Measurements from ENCODE around the gene N4BP2L2.

- TF ChIP-seq EP300 (conservative IDR thresholded peaks at IDR 0.05; ENCODE audit: poor library complexity, severe bottlenecking) (no peak), SMC3 (conservative IDR thresholded peaks at IDR 0.05; ENCODE audit: poor library complexity) (no peak), TAF1 (IDR thresholded peaks at IDR 0.05; ENCODE audit: low read depth) (no peak), RAD21 (conservative IDR thresholded peaks at IDR 0.05) (no peak), POLR2AphosphoS5 (IDR thresholded peaks at IDR 0.05) (no peak), EZH2 (IDR thresholded peaks at IDR 0.05; ENCODE audit: borderline replicate concordance, insufficient read depth, low read length, poor library complexity, severe bottlenecking) (no peak), MXI1 (conservative IDR thresholded peaks at IDR 0.05; ENCODE audit: poor library complexity, severe bottlenecking) (no peak)
- TF ChIP-seq, protein P1, sequence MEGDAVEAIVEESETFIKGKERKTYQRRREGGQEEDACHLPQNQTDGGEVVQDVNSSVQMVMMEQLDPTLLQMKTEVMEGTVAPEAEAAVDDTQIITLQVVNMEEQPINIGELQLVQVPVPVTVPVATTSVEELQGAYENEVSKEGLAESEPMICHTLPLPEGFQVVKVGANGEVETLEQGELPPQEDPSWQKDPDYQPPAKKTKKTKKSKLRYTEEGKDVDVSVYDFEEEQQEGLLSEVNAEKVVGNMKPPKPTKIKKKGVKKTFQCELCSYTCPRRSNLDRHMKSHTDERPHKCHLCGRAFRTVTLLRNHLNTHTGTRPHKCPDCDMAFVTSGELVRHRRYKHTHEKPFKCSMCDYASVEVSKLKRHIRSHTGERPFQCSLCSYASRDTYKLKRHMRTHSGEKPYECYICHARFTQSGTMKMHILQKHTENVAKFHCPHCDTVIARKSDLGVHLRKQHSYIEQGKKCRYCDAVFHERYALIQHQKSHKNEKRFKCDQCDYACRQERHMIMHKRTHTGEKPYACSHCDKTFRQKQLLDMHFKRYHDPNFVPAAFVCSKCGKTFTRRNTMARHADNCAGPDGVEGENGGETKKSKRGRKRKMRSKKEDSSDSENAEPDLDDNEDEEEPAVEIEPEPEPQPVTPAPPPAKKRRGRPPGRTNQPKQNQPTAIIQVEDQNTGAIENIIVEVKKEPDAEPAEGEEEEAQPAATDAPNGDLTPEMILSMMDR (IDR thresholded peaks at IDR 0.05; ENCODE audit: poor library complexity, severe bottlenecking) = no peak
- TF ChIP-seq, protein P2, sequence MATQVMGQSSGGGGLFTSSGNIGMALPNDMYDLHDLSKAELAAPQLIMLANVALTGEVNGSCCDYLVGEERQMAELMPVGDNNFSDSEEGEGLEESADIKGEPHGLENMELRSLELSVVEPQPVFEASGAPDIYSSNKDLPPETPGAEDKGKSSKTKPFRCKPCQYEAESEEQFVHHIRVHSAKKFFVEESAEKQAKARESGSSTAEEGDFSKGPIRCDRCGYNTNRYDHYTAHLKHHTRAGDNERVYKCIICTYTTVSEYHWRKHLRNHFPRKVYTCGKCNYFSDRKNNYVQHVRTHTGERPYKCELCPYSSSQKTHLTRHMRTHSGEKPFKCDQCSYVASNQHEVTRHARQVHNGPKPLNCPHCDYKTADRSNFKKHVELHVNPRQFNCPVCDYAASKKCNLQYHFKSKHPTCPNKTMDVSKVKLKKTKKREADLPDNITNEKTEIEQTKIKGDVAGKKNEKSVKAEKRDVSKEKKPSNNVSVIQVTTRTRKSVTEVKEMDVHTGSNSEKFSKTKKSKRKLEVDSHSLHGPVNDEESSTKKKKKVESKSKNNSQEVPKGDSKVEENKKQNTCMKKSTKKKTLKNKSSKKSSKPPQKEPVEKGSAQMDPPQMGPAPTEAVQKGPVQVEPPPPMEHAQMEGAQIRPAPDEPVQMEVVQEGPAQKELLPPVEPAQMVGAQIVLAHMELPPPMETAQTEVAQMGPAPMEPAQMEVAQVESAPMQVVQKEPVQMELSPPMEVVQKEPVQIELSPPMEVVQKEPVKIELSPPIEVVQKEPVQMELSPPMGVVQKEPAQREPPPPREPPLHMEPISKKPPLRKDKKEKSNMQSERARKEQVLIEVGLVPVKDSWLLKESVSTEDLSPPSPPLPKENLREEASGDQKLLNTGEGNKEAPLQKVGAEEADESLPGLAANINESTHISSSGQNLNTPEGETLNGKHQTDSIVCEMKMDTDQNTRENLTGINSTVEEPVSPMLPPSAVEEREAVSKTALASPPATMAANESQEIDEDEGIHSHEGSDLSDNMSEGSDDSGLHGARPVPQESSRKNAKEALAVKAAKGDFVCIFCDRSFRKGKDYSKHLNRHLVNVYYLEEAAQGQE (IDR thresholded peaks at IDR 0.05; ENCODE audit: borderline replicate concordance) = no peak
Measured at GRCh38 chr13:32476892-32477291, 61.7 kb downstream of the N4BP2L2 start.

All from neural cell (in vitro differentiated cells).